IPS-NIHi7 (cell line): ENCODE data around the gene GXYLT2.

Source experiments
- DNase-seq: peaks from one replicate; pipeline ENCODE4 v3.0.0; 2012; ENCODE audit warnings: mixed read lengths; ENCODE audit errors: extremely low spot score

Gene GXYLT2

GRCh38 chr3:72932416-72932815 lies 44.6 kb downstream of the GXYLT2 start:
- no peak for DNase-seq

- peak; percentile 50 for DNase-seq
Observed at GRCh38 chr3:72938471-72939265, 50.8 kb downstream of the GXYLT2 start.

- no peak for DNase-seq
Observed at GRCh38 chr3:72941245-72941644, 53.4 kb downstream of the GXYLT2 start.

- DNase-seq: no peak
Observed at GRCh38 chr3:72942427-72942826, 54.6 kb downstream of the GXYLT2 start.

GRCh38 chr3:72944696-72945095 lies 56.9 kb downstream of the GXYLT2 start:
- DNase-seq: no peak

- no peak for DNase-seq
Observed at GRCh38 chr3:72947715-72948490, 60.1 kb downstream of the GXYLT2 start.

- DNase-seq: no peak
Observed at GRCh38 chr3:72949016-72949415, 61.2 kb downstream of the GXYLT2 start.

- no peak for DNase-seq
Observed at GRCh38 chr3:72950372-72950771, 62.5 kb downstream of the GXYLT2 start.

GRCh38 chr3:72950801-72951200 lies 63.0 kb downstream of the GXYLT2 start:
- no peak for DNase-seq

GRCh38 chr3:72951259-72951722 lies 63.4 kb downstream of the GXYLT2 start:
- no peak for DNase-seq

GRCh38 chr3:72953325-72953956 lies 65.6 kb downstream of the GXYLT2 start:
- DNase-seq: no peak

GRCh38 chr3:72957297-72957696 lies 69.5 kb downstream of the GXYLT2 start:
- no peak for DNase-seq

GRCh38 chr3:72959336-72959735 lies 71.5 kb downstream of the GXYLT2 start:
- no peak for DNase-seq

- no peak for DNase-seq
Observed at GRCh38 chr3:72960812-72961518, 73.1 kb downstream of the GXYLT2 start.

GRCh38 chr3:72961752-72962151 lies 73.9 kb downstream of the GXYLT2 start:
- no peak for DNase-seq

GRCh38 chr3:72962317-72962716 lies 74.5 kb downstream of the GXYLT2 start:
- no peak for DNase-seq

- no peak for DNase-seq
Observed at GRCh38 chr3:72964633-72965032, 76.8 kb downstream of the GXYLT2 start.

GRCh38 chr3:72968266-72968664 lies 80.4 kb downstream of the GXYLT2 start:
- DNase-seq: no peak

GRCh38 chr3:72969766-72970165 lies 81.9 kb downstream of the GXYLT2 start:
- DNase-seq: no peak

- DNase-seq: no peak
Observed at GRCh38 chr3:72970942-72971341, 83.1 kb downstream of the GXYLT2 start.

- DNase-seq: no peak
Observed at GRCh38 chr3:72972706-72973030, 84.8 kb downstream of the GXYLT2 start.
